Esophagus muscularis mucosa (tissue), 3 donors: Measurements from ENCODE around the gene TAP2.

Experiments used
- CTCF ChIP-seq, 3 experiments: fragments of 200-600 bp in 2 of 3; fragments of 450-650 bp in 1 of 3; sonication (generic) in 2 of 3; IDR thresholded peaks; one replicate each; pipeline ENCODE4 v1.5.1; 2017 to 2019; ENCODE audit warnings: antibody characterized with exemption in 3 of 3, mild to moderate bottlenecking in 2 of 3, moderate library complexity in 1 of 3
- POLR2A ChIP-seq: fragments of 450-650 bp; IDR thresholded peaks from one replicate; pipeline ENCODE4 v1.6.1; 2017; ENCODE audit warnings: antibody characterized with exemption, moderate library complexity, mild to moderate bottlenecking, low read depth
- POLR2AphosphoS5 ChIP-seq, 2 donors: sonication (generic); formaldehyde crosslinking; IDR thresholded peaks; one replicate each; pipeline ENCODE4 v1.6.1; 2017; ENCODE audit warnings: antibody characterized with exemption in 2 of 2

- TF ChIP-seq CTCF (IDR thresholded peaks at IDR 0.05) (no peak), POLR2AphosphoS5 (IDR thresholded peaks at IDR 0.05) (no peak), POLR2A (no peak)
Observed at GRCh38 chr6:32827025-32827424, 11.5 kb downstream of the TAP2 start.
